PC-9 (cell line): ENCODE measurements around the gene SLC7A4. TPM values are rescaled to one million over a fixed set of nuclear protein-coding genes. Genes with fewer than 3 reads are reported as not detected.
A peak's percentile ranks its signal among the peaks of the same experiment; 100 is the strongest.

ENCODE experiments used
- BruUV-seq: library from RNA; stranded (reverse); fragments of 400-500 nt; replicated peaks from 2 replicates; lab custom pipeline; 2021; lab: Mats Ljungman, UMichigan
- CTCF ChIA-PET: fragments of 300-600 bp; sonication (Branson Sonifier 250); formaldehyde crosslinking; loops from one replicate; lab custom pipeline; 2022; ENCODE audit warnings: antibody characterized with exemption; lab: Charles Lee
- POLR2A ChIA-PET: fragments of 300-600 bp; sonication (Branson Sonifier 250); formaldehyde crosslinking; loops from one replicate; lab custom pipeline; 2022; ENCODE audit warnings: antibody characterized with exemption; ENCODE audit not compliant: unreplicated experiment; lab: Charles Lee
- DNase-seq, 2 experiments: peaks; one replicate each; pipeline versions ENCODE4 v3.0.0 to v3.0.0-alpha.2; 2015 to 2022; ENCODE audit warnings: mixed read lengths in 1 of 2
- H2AFZ ChIP-seq: fragments of 200-600 bp; sonication (generic); 2 replicates; pipeline ENCODE4 v1.8.1; 2017; ENCODE audit warnings: antibody characterized with exemption
- H3F3A ChIP-seq: fragments of 200-600 bp; sonication (generic); 2 replicates; pipeline ENCODE4 v1.8.1; 2017; ENCODE audit warnings: antibody characterized with exemption, mild to moderate bottlenecking, low read depth; ENCODE audit not compliant: insufficient read depth
- H3K27ac ChIP-seq: fragments of 200-600 bp; sonication (generic); 2 replicates; pipeline ENCODE4 v1.6.1; 2016; ENCODE audit warnings: mixed run types
- H3K27me3 ChIP-seq: fragments of 200-600 bp; sonication (generic); 2 replicates; pipeline ENCODE4 v1.6.1; 2016; ENCODE audit warnings: low read depth, mixed run types; ENCODE audit not compliant: insufficient read depth
- H3K36me3 ChIP-seq: fragments of 200-600 bp; sonication (generic); 2 replicates; pipeline ENCODE4 v1.6.1; 2016; ENCODE audit warnings: low read depth, mixed run types
- H3K4me1 ChIP-seq: fragments of 200-600 bp; sonication (generic); replicated peaks from 2 replicates; pipeline ENCODE4 v1.6.1; 2016; ENCODE audit warnings: mixed run types; ENCODE audit not compliant: insufficient read depth
- H3K4me2 ChIP-seq: fragments of 200-600 bp; sonication (generic); 2 replicates; pipeline ENCODE4 v1.6.1; 2017; ENCODE audit warnings: mixed run types
- H3K4me3 ChIP-seq: fragments of 200-600 bp; sonication (generic); 2 replicates; pipeline ENCODE4 v1.6.1; 2016; ENCODE audit warnings: mixed run types
- H3K79me2 ChIP-seq: fragments of 200-600 bp; sonication (generic); 2 replicates; pipeline ENCODE4 v1.6.1; 2017; ENCODE audit warnings: low read depth, mixed run types
- H3K9me2 ChIP-seq: fragments of 200-600 bp; sonication (generic); 2 replicates; pipeline ENCODE4 v1.8.1; 2017; ENCODE audit warnings: mild to moderate bottlenecking; ENCODE audit not compliant: insufficient read depth
- H3K9me3 ChIP-seq: fragments of 200-600 bp; sonication (generic); 2 replicates; pipeline ENCODE4 v1.8.1; 2016; ENCODE audit warnings: low read depth; ENCODE audit not compliant: insufficient read depth
- H4K20me1 ChIP-seq: fragments of 200-600 bp; sonication (generic); 2 replicates; pipeline ENCODE4 v1.8.1; 2017; ENCODE audit not compliant: insufficient read depth
- CTCF ChIP-seq: fragments of 200-600 bp; sonication (generic); conservative IDR thresholded peaks from 2 replicates; pipeline ENCODE4 v1.6.1; 2017; ENCODE audit warnings: mixed run types, antibody characterized with exemption, mild to moderate bottlenecking, moderate library complexity
- EZH2 ChIP-seq: fragments of 200-600 bp; sonication (generic); IDR thresholded peaks from 2 replicates; pipeline ENCODE4 v1.8.0; 2017; ENCODE audit warnings: antibody characterized with exemption, low read depth
- intact Hi-C: fragments of 100-400 bp; cut with micrococcal nuclease; formaldehyde crosslinking; loops from one replicate; pipeline ENCODE4 v1.10.0; 2022; ENCODE audit not compliant: unreplicated experiment
- total RNA-seq: library from RNA; stranded (reverse); gene quantifications from 2 replicates; pipeline ENCODE4 v1.2.3, GENCODE V29; 2021

The SLC7A4 gene
- total RNA-seq, 1 experiment from 2014 or later: not detected

GRCh38 chr22:21075516-21076138 lies 43.3 kb upstream of the SLC7A4 start:
- no peak for DNase-seq
- Histone ChIP-seq H3K4me1 (no peaks in the 10 kb centered on the region; the same call in 1 of the 2 replicates), H3F3A (peaks cover 4% of the 10 kb centered on the region; the same call in 1 of the 2 replicates), H2AFZ (no peak overlapping the region), H3K4me2 (no peak overlapping the region), H3K36me3 (no peaks in the 10 kb centered on the region), H3K27ac (no peak overlapping the region), H3K9me3 (no peaks in the 10 kb centered on the region), H3K4me3 (no peak overlapping the region), H3K27me3 (no peaks in the 10 kb centered on the region), H3K79me2 (no peaks in the 10 kb centered on the region), H3K9me2 (no peaks in the 10 kb centered on the region), H4K20me1 (no peaks in the 10 kb centered on the region)
- BruUV-seq: no TSS peak
- intact Hi-C loops: no loop called here
- ChIA-PET CTCF (no interaction called here), POLR2A (no interaction called here)
- TF ChIP-seq EZH2: no peak
- no peak for TF ChIP-seq CTCF

GRCh38 chr22:21074102-21074715 lies 41.8 kb upstream of the SLC7A4 start:
- no peak overlapping the region for H2AFZ ChIP-seq

GRCh38 chr22:21073482-21073881 lies 41.1 kb upstream of the SLC7A4 start:
- Histone ChIP-seq H3K27me3 (no peaks in the 10 kb centered on the region), H3K9me2 (no peaks in the 10 kb centered on the region), H3K36me3 (no peaks in the 10 kb centered on the region), H2AFZ (no peak overlapping the region), H3K9me3 (no peaks in the 10 kb centered on the region), H3K27ac (no peak overlapping the region), H3F3A (peaks cover 4% of the 10 kb centered on the region; the same call in 1 of the 2 replicates), H3K4me1 (no peaks in the 10 kb centered on the region; the same call in 1 of the 2 replicates), H4K20me1 (no peaks in the 10 kb centered on the region), H3K4me2 (no peak overlapping the region), H3K4me3 (no peak overlapping the region), H3K79me2 (no peaks in the 10 kb centered on the region)
- intact Hi-C loops: no loop called here
- no peak for DNase-seq
- ChIA-PET POLR2A (interaction anchor here (0.6 kb wide), 1 partner anchor 11 kb away, joined by 8 read pairs; no protein-coding TSS in a partner anchor), CTCF (no interaction called here)
- no TSS peak for BruUV-seq
- no peak for TF ChIP-seq EZH2
- TF ChIP-seq CTCF: no peak

More at GRCh38 chr22:21074102-21074715, 41.8 kb upstream of the SLC7A4 start:
- Histone ChIP-seq H4K20me1 (no peaks in the 10 kb centered on the region), H3K27ac (no peak overlapping the region), H3K4me2 (0 out of 2 replicates have a peak overlapping the region, but pooled peaks have one; percentile 16), H3K9me3 (no peaks in the 10 kb centered on the region), H3K79me2 (no peaks in the 10 kb centered on the region), H3K36me3 (no peaks in the 10 kb centered on the region), H3K4me1 (no peaks in the 10 kb centered on the region; the same call in 1 of the 2 replicates), H3K27me3 (no peaks in the 10 kb centered on the region), H3K4me3 (no peak overlapping the region), H3K9me2 (no peaks in the 10 kb centered on the region), H3F3A (peaks cover 4% of the 10 kb centered on the region; the same call in 1 of the 2 replicates)
- ChIA-PET POLR2A (no interaction called here), CTCF (no interaction called here)
- no peak for TF ChIP-seq EZH2
- TF ChIP-seq CTCF: no peak
- peak; percentile 37 to 76 for DNase-seq
- intact Hi-C loops: no loop called here
- no TSS peak for BruUV-seq
